A549 (cell line): Measurements from ENCODE around the gene CCPG1. TPM values are rescaled to one million over a fixed set of nuclear protein-coding genes. Genes with fewer than 3 reads are reported as not detected.
A peak's percentile ranks its signal among the peaks of the same experiment; 100 is the strongest.

Experiments
- ATAC-seq, 2 experiments: fragments of 200-7000 bp in 1 of 2; fragments of >200 bp in 1 of 2; cut with Nextera tagmentation in 1 of 2; cut with Tn5 transposase in 1 of 2; 3 replicates each; pipeline versions ENCODE4 v1.8.0 to v1.9.1; 2018 to 2020; ENCODE audit warnings: mild to moderate bottlenecking in 1 of 2, moderate library complexity in 1 of 2
- CTCF ChIA-PET: fragments of 300-600 bp; sonication (Branson Sonifier 250); formaldehyde crosslinking; extraction: SDS; loops from one replicate; lab custom pipeline; 2021; ENCODE audit warnings: antibody characterized with exemption, inconsistent platforms; lab: Yijun Ruan, JAX
- POLR2A ChIA-PET: fragments of 350-600 bp; formaldehyde crosslinking; extraction: SDS; loops from one replicate; lab custom pipeline; 2021; ENCODE audit warnings: antibody characterized with exemption, inconsistent platforms; lab: Yijun Ruan, JAX
- DNase-seq, 2 experiments: peaks; one replicate each; pipeline versions ENCODE4 v3.0.0 to v3.0.0-alpha.2; 2011 to 2016; ENCODE audit warnings: low read depth in 1 of 2, low spot score in 1 of 2
- FAIRE-seq: peaks from 2 replicates; lab custom pipeline; 2011; peaks lifted over from hg19 to GRCh38; lab: Jason Lieb, UNC
- H3K27ac ChIP-seq, 2 experiments: fragments of >200 bp; sonication (Bioruptor Twin); formaldehyde crosslinking; 3 replicates each; pipeline ENCODE4 v1.5.1; 2016 to 2017
- H3K4me1 ChIP-seq: fragments of >200 bp; sonication (Bioruptor Twin); formaldehyde crosslinking; 3 replicates; pipeline ENCODE4 v1.6.1; 2016
- H3K4me2 ChIP-seq: fragments of >200 bp; sonication (Bioruptor Twin); formaldehyde crosslinking; 3 replicates; pipeline ENCODE4 v1.6.1; 2016
- H3K4me3 ChIP-seq: fragments of >200 bp; sonication (Bioruptor Twin); formaldehyde crosslinking; 3 replicates; pipeline ENCODE4 v1.5.1; 2016
- H3K9me3 ChIP-seq: fragments of >200 bp; sonication (Bioruptor Twin); formaldehyde crosslinking; 3 replicates; pipeline ENCODE4 v1.6.1; 2016
- CEBPB ChIP-seq, 2 experiments: fragments of >200 bp in 1 of 2; sonication (Bioruptor Twin) in 1 of 2; formaldehyde crosslinking in 1 of 2; IDR thresholded peaks; 2 replicates each; pipeline ENCODE4 v1.6.1; 2012 to 2016
- CHD4 ChIP-seq: fragments of 200-600 bp; sonication (generic); IDR thresholded peaks from 2 replicates; pipeline ENCODE4 v1.6.1; 2016; ENCODE audit warnings: antibody characterized with exemption, mild to moderate bottlenecking, borderline replicate concordance
- EHF ChIP-seq: fragments of 250-450 bp; sonication (Bioruptor Pico); IDR thresholded peaks from 2 replicates; pipeline ENCODE4 v1.5.0; 2020; ENCODE audit warnings: mild to moderate bottlenecking
- EP300 ChIP-seq, 2 experiments: fragments of >200 bp; sonication (Bioruptor Twin); formaldehyde crosslinking; IDR thresholded peaks; 2 replicates in 1 of 2; 3 replicates in 1 of 2; pipeline ENCODE4 v1.6.1; 2016 to 2017
- ESRRA ChIP-seq: fragments of 150-350 bp; IDR thresholded peaks from 2 replicates; pipeline ENCODE4 v1.6.1; 2014; ENCODE audit warnings: mild to moderate bottlenecking, low read length, borderline replicate concordance
- FOSB ChIP-seq: fragments of 250-450 bp; sonication (Bioruptor Pico); IDR thresholded peaks from 2 replicates; pipeline ENCODE4 v1.5.0; 2020; ENCODE audit warnings: mild to moderate bottlenecking, moderate library complexity
- FOSL2 ChIP-seq, 2 experiments: fragments of 450-650 bp in 1 of 2; fragments of >200 bp in 1 of 2; sonication (Bioruptor Twin) in 1 of 2; formaldehyde crosslinking; IDR thresholded peaks; 2 replicates each; pipeline versions ENCODE4 v1.5.0 to v1.6.1; 2016 to 2020; ENCODE audit warnings: mild to moderate bottlenecking in 1 of 2, moderate library complexity in 1 of 2
- HOXB13 ChIP-seq: fragments of 250-450 bp; sonication (Bioruptor Pico); IDR thresholded peaks from 2 replicates; pipeline ENCODE4 v1.5.0; 2020; ENCODE audit warnings: low read depth, mild to moderate bottlenecking, moderate library complexity
- HOXB5 ChIP-seq: fragments of 250-450 bp; sonication (Bioruptor Pico); IDR thresholded peaks from 2 replicates; pipeline ENCODE4 v1.5.0; 2020; ENCODE audit warnings: mild to moderate bottlenecking, moderate library complexity
- NPAS2 ChIP-seq: fragments of 250-450 bp; sonication (Bioruptor Pico); IDR thresholded peaks from 2 replicates; pipeline ENCODE4 v1.8.0; 2022; ENCODE audit warnings: mild to moderate bottlenecking, moderate library complexity, borderline replicate concordance
- NR3C1 ChIP-seq: fragments of >200 bp; sonication (Bioruptor Twin); formaldehyde crosslinking; IDR thresholded peaks from 3 replicates; pipeline ENCODE4 v1.6.1; 2017
- POLR2A ChIP-seq: IDR thresholded peaks from 2 replicates; pipeline ENCODE4 v1.6.1; 2012; ENCODE audit warnings: mild to moderate bottlenecking, low read length
- RAD21 ChIP-seq, 2 experiments: fragments of >200 bp in 1 of 2; sonication (Bioruptor Twin) in 1 of 2; formaldehyde crosslinking in 1 of 2; IDR thresholded peaks in 1 of 2; conservative IDR thresholded peaks in 1 of 2; 2 replicates in 1 of 2; 3 replicates in 1 of 2; pipeline ENCODE4 v1.6.1; 2012 to 2018; ENCODE audit warnings: inconsistent platforms in 1 of 2
- RARB ChIP-seq: fragments of 250-450 bp; sonication (Bioruptor Pico); IDR thresholded peaks from 2 replicates; pipeline ENCODE4 v1.8.0; 2021; ENCODE audit warnings: mild to moderate bottlenecking, moderate library complexity
- SMC3 ChIP-seq: fragments of >200 bp; sonication (Bioruptor Twin); formaldehyde crosslinking; IDR thresholded peaks from 3 replicates; pipeline ENCODE4 v1.6.1; 2018; ENCODE audit warnings: inconsistent platforms
- TFCP2L1 ChIP-seq: fragments of 250-450 bp; sonication (Bioruptor Pico); IDR thresholded peaks from 2 replicates; pipeline ENCODE4 v1.5.0; 2021; ENCODE audit warnings: mild to moderate bottlenecking
- WGBS: methylation state at CpG from one replicate; pipeline ENCODE4 v1.1.6; 2017; ENCODE audit errors: missing lambda C conversion rate; 5-methylcytosine and 5-hydroxymethylcytosine counted together
- polyA plus RNA-seq, 4 experiments: library from polyadenylated mRNA; depleted of rRNA in 3 of 4; stranded (reverse); fragments of >200 nt; fragmentation: RNase III in 1 of 4; extraction: RNeasy Plus Mini Kit Qiagen cat#74134 plus additional on column Dnase treatment in 1 of 4; gene quantifications; 2 replicates in 3 of 4; 3 replicates in 1 of 4; pipeline ENCODE4 v1.2.3, GENCODE V29; 2011 to 2017
- TF ChIP-seq, protein P1 (sequence below): IDR thresholded peaks from 2 replicates; pipeline ENCODE4 v1.6.1; 2012
- TF ChIP-seq, protein P2 (sequence below): fragments of >200 bp; sonication (Bioruptor Twin); formaldehyde crosslinking; IDR thresholded peaks from 3 replicates; pipeline ENCODE4 v1.5.1; 2016
- TF ChIP-seq, protein P3 (sequence below): IDR thresholded peaks from 2 replicates; pipeline ENCODE4 v1.6.1; 2012
- TF ChIP-seq, protein P4 (sequence below): IDR thresholded peaks from 2 replicates; pipeline ENCODE4 v1.6.1; 2012; ENCODE audit warnings: low read depth, borderline replicate concordance
- TF ChIP-seq, protein P5 (sequence below): fragments of 450-650 bp; IDR thresholded peaks from 2 replicates; pipeline ENCODE4 v1.6.1; 2014; ENCODE audit warnings: antibody characterized with exemption
- TF ChIP-seq, protein P6 (sequence below): fragments of >200 bp; sonication (Bioruptor Twin); formaldehyde crosslinking; IDR thresholded peaks from 3 replicates; pipeline ENCODE4 v1.6.1; 2016
- TF ChIP-seq, protein P7 (sequence below): fragments of 250-450 bp; sonication (Bioruptor Pico); IDR thresholded peaks from 2 replicates; pipeline ENCODE4 v1.5.0; 2021; ENCODE audit warnings: mild to moderate bottlenecking, moderate library complexity, borderline replicate concordance

CCPG1 gene
- polyA plus RNA-seq, 2 of the 4 experiments (the other 2 are of a cell fraction), result 36.6 to 176 TPM

DNA sequence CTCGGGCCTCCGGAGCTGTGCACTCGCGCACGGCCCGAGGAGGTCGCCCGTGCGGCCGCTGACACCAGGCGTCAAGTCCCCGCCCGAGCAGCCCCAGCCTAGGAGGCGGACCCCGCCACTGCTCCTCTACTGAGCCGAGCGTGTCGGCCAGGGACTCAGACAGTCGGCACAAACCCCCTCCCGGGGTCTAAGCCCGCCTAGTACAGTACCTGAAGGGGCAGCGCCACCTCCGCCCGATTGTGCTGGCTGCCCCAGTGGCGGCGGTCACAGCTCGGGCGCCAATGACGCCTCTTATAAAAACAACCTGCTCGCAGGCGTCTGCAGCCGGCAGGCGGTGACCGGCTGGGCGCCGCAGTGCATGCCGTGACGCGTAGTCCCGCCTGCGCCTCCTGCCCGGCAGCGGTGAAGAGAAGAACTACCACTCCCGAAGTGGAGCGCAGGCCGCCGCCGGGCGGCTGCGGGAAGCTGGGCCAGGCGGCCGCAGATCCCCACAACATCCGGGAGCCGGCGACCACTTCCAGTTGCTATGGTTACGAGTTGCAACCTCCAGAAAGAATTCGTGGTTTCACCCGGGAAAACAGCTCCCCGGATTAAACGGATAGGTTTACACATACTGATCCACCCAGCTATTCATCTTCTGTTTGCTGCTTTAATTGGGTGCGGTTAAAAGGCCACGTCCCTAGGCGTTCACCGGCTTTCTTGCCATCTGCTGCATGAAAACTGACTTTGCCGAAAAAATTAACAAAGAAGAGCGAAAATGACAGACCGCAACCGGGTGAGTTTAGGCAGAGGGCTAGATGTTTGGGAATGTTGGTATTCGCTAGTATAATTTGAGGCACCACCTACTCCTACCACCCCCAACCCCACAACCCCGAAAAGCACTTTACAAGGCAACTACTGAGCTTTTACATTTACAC lies at the start of gene CCPG1, which contains the start of gene PIERCE2 (continued):
- TF ChIP-seq RAD21 (conservative IDR thresholded peaks at IDR 0.05 in 1 of 2, IDR thresholded peaks at IDR 0.05 in 1 of 2) (peak in 1 of 2 experiments; percentile 52; a peak in 3 of 5 replicates), CEBPB (IDR thresholded peaks at IDR 0.05) (no peak; a peak in 1 of 4 replicates), NR3C1 (no peak), HOXB5 (CRISPR knock-in tag) (0 out of 2 replicates have a peak, but pooled peaks have one; percentile 59), FOSL2 (IDR thresholded peaks at IDR 0.05) (no peak), FOSL2 (CRISPR knock-in tag; IDR thresholded peaks at IDR 0.05) (peak; percentile 63), RARB (no peak)
- TF ChIP-seq, protein P1, sequence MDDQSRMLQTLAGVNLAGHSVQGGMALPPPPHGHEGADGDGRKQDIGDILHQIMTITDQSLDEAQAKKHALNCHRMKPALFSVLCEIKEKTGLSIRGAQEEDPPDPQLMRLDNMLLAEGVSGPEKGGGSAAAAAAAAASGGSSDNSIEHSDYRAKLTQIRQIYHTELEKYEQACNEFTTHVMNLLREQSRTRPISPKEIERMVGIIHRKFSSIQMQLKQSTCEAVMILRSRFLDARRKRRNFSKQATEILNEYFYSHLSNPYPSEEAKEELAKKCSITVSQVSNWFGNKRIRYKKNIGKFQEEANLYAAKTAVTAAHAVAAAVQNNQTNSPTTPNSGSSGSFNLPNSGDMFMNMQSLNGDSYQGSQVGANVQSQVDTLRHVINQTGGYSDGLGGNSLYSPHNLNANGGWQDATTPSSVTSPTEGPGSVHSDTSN, result 0 out of 2 replicates have a peak, but pooled peaks have one; percentile 21
- TF ChIP-seq, protein P2, sequence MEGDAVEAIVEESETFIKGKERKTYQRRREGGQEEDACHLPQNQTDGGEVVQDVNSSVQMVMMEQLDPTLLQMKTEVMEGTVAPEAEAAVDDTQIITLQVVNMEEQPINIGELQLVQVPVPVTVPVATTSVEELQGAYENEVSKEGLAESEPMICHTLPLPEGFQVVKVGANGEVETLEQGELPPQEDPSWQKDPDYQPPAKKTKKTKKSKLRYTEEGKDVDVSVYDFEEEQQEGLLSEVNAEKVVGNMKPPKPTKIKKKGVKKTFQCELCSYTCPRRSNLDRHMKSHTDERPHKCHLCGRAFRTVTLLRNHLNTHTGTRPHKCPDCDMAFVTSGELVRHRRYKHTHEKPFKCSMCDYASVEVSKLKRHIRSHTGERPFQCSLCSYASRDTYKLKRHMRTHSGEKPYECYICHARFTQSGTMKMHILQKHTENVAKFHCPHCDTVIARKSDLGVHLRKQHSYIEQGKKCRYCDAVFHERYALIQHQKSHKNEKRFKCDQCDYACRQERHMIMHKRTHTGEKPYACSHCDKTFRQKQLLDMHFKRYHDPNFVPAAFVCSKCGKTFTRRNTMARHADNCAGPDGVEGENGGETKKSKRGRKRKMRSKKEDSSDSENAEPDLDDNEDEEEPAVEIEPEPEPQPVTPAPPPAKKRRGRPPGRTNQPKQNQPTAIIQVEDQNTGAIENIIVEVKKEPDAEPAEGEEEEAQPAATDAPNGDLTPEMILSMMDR, result no peak; the same call in none of the 3 replicates
- TF ChIP-seq, protein P3, sequence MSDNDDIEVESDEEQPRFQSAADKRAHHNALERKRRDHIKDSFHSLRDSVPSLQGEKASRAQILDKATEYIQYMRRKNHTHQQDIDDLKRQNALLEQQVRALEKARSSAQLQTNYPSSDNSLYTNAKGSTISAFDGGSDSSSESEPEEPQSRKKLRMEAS, result peak; percentile 87
- TF ChIP-seq, all 56 proteins: peak for 15

DNA sequence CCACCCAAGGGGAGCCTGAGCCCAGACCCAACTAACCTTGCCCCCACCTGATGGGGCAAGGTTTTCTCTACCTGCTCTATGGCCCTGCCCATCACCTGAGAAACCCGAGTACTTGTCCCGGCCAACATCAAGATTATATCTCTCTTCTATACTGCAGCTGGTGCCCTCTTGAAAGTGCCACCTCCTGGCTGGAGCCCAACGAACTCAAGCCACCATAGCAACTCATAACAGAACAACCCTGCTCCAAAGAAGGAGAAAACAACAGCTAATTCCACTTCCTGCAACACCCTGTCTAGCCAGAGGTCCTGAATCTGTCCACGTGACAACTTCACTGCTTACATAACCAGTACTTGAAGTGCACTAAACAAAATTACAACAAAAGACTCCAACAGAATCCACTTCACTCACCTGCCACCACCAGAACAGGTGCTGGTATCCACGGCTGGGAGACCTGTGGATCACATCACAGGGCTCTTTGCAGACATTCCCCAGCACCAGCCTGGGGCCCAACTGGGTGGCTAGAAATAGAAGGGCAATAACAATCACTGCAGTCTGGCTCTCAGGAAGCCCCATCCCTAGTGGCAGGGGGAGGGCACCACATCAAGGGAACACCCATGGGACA lies 49.4 kb upstream of the CCPG1 start:
- H3K4me1 ChIP-seq, result no peaks in the 10 kb centered on the region
- no peak overlapping the region for H3K4me3 ChIP-seq
- ChIA-PET CTCF (interaction anchor here (0.7 to 1.6 kb wide), 5 partner anchors 12 to 461 kb away, joined by 3 to 8 read pairs (median 3); no protein-coding TSS in a partner anchor), POLR2A (no interaction called here)
- H3K27ac ChIP-seq, result no peak overlapping the region
- DNase-seq, result no peak
- no peak overlapping the region for H3K4me2 ChIP-seq
- no peak for ATAC-seq
- 0 out of 3 replicates have a peak, but pooled peaks cover 5% of the 10 kb centered on the region for H3K9me3 ChIP-seq
- FAIRE-seq, result no peak
- WGBS, result 64% methylated on average over 5 of the region's 5 CpGs
- TF ChIP-seq ESRRA, result no peak
- TF ChIP-seq SMC3, result no peak
- TF ChIP-seq FOSB, result no peak
- TF ChIP-seq, protein P3, result no peak
- TF ChIP-seq TFCP2L1 (CRISPR knock-in tag), result no peak
- no peak for TF ChIP-seq POLR2A
- no peak for TF ChIP-seq RARB
- TF ChIP-seq CHD4, result no peak
- TF ChIP-seq NPAS2 (CRISPR knock-in tag), result no peak
- TF ChIP-seq, protein P4, sequence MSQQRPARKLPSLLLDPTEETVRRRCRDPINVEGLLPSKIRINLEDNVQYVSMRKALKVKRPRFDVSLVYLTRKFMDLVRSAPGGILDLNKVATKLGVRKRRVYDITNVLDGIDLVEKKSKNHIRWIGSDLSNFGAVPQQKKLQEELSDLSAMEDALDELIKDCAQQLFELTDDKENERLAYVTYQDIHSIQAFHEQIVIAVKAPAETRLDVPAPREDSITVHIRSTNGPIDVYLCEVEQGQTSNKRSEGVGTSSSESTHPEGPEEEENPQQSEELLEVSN, result no peak
- TF ChIP-seq, protein P5, sequence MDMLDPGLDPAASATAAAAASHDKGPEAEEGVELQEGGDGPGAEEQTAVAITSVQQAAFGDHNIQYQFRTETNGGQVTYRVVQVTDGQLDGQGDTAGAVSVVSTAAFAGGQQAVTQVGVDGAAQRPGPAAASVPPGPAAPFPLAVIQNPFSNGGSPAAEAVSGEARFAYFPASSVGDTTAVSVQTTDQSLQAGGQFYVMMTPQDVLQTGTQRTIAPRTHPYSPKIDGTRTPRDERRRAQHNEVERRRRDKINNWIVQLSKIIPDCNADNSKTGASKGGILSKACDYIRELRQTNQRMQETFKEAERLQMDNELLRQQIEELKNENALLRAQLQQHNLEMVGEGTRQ, result no peak
- TF ChIP-seq, protein P6, sequence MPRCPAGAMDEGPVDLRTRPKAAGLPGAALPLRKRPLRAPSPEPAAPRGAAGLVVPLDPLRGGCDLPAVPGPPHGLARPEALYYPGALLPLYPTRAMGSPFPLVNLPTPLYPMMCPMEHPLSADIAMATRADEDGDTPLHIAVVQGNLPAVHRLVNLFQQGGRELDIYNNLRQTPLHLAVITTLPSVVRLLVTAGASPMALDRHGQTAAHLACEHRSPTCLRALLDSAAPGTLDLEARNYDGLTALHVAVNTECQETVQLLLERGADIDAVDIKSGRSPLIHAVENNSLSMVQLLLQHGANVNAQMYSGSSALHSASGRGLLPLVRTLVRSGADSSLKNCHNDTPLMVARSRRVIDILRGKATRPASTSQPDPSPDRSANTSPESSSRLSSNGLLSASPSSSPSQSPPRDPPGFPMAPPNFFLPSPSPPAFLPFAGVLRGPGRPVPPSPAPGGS, result no peak
- TF ChIP-seq, protein P1, result no peak
- no peak for TF ChIP-seq EHF (CRISPR knock-in tag)
- no peak for TF ChIP-seq EP300 (IDR thresholded peaks at IDR 0.05)
- TF ChIP-seq, protein P7, sequence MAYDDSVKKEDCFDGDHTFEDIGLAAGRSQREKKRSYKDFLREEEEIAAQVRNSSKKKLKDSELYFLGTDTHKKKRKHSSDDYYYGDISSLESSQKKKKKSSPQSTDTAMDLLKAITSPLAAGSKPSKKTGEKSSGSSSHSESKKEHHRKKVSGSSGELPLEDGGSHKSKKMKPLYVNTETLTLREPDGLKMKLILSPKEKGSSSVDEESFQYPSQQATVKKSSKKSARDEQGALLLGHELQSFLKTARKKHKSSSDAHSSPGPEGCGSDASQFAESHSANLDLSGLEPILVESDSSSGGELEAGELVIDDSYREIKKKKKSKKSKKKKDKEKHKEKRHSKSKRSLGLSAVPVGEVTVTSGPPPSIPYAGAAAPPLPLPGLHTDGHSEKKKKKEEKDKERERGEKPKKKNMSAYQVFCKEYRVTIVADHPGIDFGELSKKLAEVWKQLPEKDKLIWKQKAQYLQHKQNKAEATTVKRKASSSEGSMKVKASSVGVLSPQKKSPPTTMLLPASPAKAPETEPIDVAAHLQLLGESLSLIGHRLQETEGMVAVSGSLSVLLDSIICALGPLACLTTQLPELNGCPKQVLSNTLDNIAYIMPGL, result no peak
- TF ChIP-seq HOXB13 (CRISPR knock-in tag), result no peak
- TF ChIP-seq NR3C1, result no peak
